Measurements from ENCODE around the gene PRSS36.
"Not testable (repeated sequence)": the region's sequence is repeated elsewhere in the genome, so short reads cannot be mapped to it uniquely, and the experiment has no call there.

Gene PRSS36

GRCh38 chr16:31183432-31184428, 33.9 kb upstream of the PRSS36 start:
- no peak for DNase-seq

- DNase-seq: no peak
Observed at GRCh38 chr16:31182391-31182790, 32.5 kb upstream of the PRSS36 start.

GRCh38 chr16:31181102-31181830, 31.4 kb upstream of the PRSS36 start:
- no peak for DNase-seq

DNA sequence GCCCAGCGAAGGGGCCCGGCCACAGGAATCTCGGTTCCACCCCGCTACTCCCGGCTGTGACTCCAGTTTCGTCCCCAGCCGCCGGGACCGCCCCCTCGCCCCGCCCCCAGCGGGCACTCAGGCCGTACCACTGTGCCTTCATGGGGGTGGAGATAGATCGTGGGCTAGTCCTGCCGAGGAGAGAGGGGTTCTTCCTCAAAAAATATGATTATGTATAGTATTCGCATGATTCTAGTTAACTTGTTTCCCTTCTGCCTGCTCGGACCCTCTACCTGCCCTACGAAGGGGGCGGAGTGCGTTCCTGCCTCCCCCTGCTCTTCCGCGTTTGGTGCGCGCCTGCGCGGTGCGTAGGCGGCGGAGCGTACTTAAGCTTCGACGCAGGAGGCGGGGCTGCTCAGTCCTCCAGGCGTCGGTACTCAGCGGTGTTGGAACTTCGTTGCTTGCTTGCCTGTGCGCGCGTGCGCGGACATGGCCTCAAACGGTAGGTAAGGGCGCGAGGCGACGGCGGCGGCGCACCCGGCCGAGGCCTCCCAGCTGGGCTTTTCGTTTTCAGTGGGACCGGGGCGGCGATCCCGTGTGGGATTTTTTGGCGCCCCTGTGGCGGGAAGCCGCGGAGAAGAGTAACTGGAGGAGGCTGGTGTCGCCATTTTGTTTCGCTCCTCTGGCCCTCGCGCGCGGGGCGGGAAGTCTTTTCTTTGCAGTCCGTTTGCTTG, 30.0 kb upstream of the PRSS36 start, which contains the start of gene FUS:
TSS of gene FUS (plus strand) at position 393 of the 713 bp plus-strand sequence. CDS start at position 469, 76 bp downstream.
- peak; percentile 78 for DNase-seq

GRCh38 chr16:31179219-31179746, 29.4 kb upstream of the PRSS36 start:
- DNase-seq: no peak

- DNase-seq: no peak
Observed at GRCh38 chr16:31177136-31177535, 27.3 kb upstream of the PRSS36 start.

DNA sequence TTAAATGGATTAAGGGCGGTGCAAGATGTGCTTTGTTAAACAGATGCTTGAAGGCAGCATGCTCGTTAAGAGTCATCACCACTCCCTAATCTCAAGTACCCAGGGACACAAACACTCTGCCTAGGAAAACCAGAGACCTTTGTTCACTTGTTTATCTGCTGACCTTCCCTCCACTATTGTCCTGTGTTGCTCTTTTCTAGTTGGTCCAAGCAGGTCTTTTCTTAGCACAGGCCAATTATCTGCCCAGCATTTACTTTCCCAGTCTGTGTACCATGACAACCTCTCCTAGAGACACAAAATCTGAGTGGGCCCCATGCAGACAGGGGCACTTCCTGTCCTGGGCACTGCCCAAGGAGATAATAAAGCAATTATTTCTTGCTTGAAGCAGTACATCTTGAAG, 20.2 kb upstream of the PRSS36 start:
- not testable (repeated sequence) for DNase-seq

- DNase-seq: no peak
Observed at GRCh38 chr16:31168848-31169247, 19.0 kb upstream of the PRSS36 start.

- no peak for DNase-seq
Observed at GRCh38 chr16:31167315-31167714, 17.4 kb upstream of the PRSS36 start.

- DNase-seq: no peak
Observed at GRCh38 chr16:31157136-31157535, 7.3 kb upstream of the PRSS36 start.

- not testable (repeated sequence) for DNase-seq
Observed at GRCh38 chr16:31150976-31151375, 1.1 kb upstream of the PRSS36 start.

GRCh38 chr16:31149332-31149731, 534 bp downstream of the PRSS36 start:
- DNase-seq: no peak

- no peak for DNase-seq
Observed at GRCh38 chr16:31148896-31149295, 970 bp downstream of the PRSS36 start.

DNA sequence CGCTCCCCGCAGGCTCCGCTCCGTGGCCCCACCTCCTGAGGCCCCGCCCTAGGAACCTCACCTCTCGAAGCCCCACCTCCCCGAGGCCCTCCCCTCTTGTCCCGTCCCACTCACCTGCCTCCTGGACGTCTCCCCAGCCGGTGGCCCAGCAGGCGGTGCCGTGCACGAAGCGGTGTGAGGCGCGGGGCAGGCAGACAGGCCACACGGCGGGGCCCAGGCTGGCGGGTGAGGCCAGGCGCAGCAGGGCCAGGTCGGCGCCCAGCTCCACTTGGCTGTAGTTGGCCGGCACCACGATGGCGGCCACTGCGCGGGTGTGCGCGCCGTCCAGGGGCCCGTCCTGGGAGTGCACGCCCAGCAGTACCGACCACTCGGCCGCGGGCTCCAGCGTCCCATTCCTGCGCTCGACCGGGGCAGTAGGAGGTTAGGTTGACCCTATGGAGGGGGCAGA, 1.6 kb downstream of the PRSS36 start:
- no peak for DNase-seq

- DNase-seq: no peak
Observed at GRCh38 chr16:31147574-31147973, 2.3 kb downstream of the PRSS36 start.

- DNase-seq: no peak
Observed at GRCh38 chr16:31145398-31145990, 4.4 kb downstream of the PRSS36 start.

DNA sequence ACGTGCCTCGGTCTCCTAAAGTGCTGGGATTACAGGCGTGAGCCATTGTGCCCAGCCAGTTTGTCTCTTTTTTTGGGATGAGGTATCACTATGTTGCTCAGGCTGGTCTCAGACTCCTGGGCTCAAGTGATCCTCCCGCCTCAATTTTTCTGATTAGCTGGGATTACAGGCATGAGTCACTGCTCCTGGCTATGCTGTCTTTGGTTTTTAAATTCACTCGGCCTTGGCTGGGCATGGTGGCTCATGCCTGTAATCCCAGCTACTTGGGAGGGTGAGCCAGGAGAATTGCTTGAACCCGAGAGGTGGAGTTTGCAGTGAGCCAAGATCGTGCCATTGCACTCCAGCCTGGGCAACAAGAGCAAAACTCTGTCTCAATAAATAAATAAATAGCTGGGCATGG, 5.4 kb downstream of the PRSS36 start:
- not testable (repeated sequence) for DNase-seq

DNA sequence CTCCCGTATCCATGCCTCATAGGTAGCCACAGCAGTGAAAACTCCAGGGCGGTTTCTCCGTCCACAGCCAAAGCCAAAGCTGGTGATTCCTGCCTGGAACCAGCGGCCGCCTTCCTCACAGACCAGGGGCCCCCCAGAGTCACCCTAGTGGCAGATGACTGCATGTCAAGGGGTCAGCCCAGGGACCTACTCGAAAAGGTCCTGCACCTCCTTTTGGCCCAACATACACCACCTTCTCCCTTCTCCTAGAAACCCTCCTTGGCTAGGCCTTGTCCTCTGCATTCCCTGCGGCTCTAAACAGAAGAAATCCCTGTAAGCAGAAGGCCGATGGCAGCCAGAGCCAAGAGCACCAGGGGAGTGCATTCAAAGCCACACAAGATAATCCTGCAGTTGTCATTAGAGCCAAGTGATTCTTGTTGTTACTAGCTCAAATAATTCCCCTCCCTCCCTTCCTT, 6.1 kb downstream of the PRSS36 start:
- no peak for DNase-seq

- no peak for DNase-seq
Observed at GRCh38 chr16:31143011-31143693, 6.7 kb downstream of the PRSS36 start.

DNA sequence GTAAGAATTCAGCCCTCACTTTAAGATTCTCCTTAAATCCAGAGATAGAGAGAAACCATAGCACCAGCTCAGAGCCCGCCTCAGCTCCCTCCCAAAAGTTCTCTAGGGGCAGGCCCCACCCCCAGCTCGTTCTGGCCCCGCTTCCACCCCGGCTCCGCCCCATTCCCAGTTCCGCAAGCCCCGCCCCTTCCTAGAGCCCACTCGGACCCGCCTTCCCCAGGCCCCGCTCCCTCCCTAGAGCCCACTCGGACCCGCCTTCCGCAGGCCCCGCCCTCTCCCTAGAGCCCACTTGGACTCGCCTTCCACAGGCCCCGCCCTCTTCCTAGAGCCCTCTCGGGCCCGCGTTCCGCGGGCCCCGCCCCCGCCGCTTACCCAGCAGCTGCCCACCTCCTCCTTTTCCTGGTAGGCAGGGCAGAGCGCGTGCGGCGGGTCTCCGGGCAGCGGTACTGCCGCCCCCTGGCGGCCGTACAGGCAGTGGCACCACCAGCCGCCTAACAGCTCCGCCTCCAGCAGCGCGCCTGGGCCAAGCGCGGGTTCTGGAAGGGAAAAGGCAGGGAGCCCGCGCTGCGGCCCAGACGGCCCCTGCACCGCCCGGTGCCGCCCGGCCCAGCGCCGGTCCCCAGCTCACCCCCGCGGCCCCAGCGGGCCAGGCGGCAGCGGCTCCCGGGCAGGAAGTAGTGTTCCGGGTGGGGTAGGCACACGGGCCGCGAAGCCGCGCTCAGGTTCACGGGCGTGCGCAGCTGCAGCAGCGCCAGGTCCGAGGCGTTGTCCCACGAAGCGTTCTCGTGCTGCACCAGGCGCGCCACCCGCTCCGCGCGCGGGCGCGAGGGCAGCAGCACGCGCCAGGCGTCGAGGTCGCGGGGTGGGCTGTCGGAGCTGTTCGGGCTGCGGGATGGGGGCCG, 7.5 kb downstream of the PRSS36 start:
- DNase-seq: peak; percentile 96

Measured in NCI-H446 treated with DMSO at 0.1 percent for 48 hours (cell line).